ENCODE data around the gene CCBE1.

- TF ChIP-seq POLR2A (IDR thresholded peaks at IDR 0.05; ENCODE audit: low read depth, low read length) (no peak), TAF1 (IDR thresholded peaks at IDR 0.05; ENCODE audit: borderline replicate concordance, low read depth, low read length) (no peak), POLR2AphosphoS5 (IDR thresholded peaks at IDR 0.05; ENCODE audit: low read depth, low read length) (no peak)
These were observed 277.0 kb downstream of the CCBE1 start for GRCh38 chr18:59420244-59420643.

Measured in GM12892 (cell line).